H1 (cell line): ENCODE data around the gene BCL2A1. TPM values are rescaled to one million over a fixed set of nuclear protein-coding genes. Genes with fewer than 3 reads are reported as not detected.

Source experiments
- GTF2F1 ChIP-seq: IDR thresholded peaks from 2 replicates; pipeline ENCODE4 v1.6.1; 2012; ENCODE audit warnings: low read depth, low read length, improper control_type of control experiment, borderline replicate concordance
- NANOG ChIP-seq: IDR thresholded peaks from 2 replicates; pipeline ENCODE4 v1.6.1; 2011; ENCODE audit warnings: low read length, low read depth, mild to moderate bottlenecking, inconsistent platforms; ENCODE audit not compliant: insufficient read depth, poor library complexity, severe bottlenecking
- NRF1 ChIP-seq: IDR thresholded peaks from 2 replicates; pipeline ENCODE4 v1.6.1; 2011; ENCODE audit warnings: mild to moderate bottlenecking, low read depth, low read length, improper control_type of control experiment
- RBBP5 ChIP-seq: IDR thresholded peaks from 2 replicates; pipeline ENCODE4 v1.7.1; 2012; ENCODE audit warnings: low read depth, mild to moderate bottlenecking, inconsistent platforms, low read length, moderate library complexity, borderline replicate concordance
- RFX5 ChIP-seq: IDR thresholded peaks from 2 replicates; pipeline ENCODE4 v1.6.1; 2011; ENCODE audit warnings: low read depth, low read length, improper control_type of control experiment, borderline replicate concordance
- SIRT6 ChIP-seq: IDR thresholded peaks from one replicate; pipeline ENCODE4 v1.7.1; 2012; ENCODE audit warnings: low read length, inconsistent platforms
- SP2 ChIP-seq: IDR thresholded peaks from 2 replicates; pipeline ENCODE4 v1.6.1; 2012; ENCODE audit warnings: mild to moderate bottlenecking, low read length, inconsistent platforms
- polyA plus RNA-seq, 7 experiments: library from polyadenylated mRNA; depleted of rRNA in 3 of 7; stranded (reverse) in 5 of 7; unstranded in 2 of 7; fragments of >200 nt in 5 of 7; fragments of 200-250 nt in 2 of 7; gene quantifications; 1 replicate in 5 of 7; 2 replicates in 1 of 7; 4 replicates in 1 of 7; pipeline versions ENCODE4 v1.2.1 to v1.2.3, GENCODE V29; 2011 to 2013; ENCODE audit warnings: missing spikeins in 2 of 7, mixed read lengths in 2 of 7
- total RNA-seq: library from RNA; stranded (reverse); fragmentation: NEBNext Ultra II Directional; extraction: Animal tissue kit (Norgen Biotek cat#: 25700); gene quantifications from 2 replicates; pipeline ENCODE4 v1.2.1, GENCODE V29; 2021
- TF ChIP-seq, protein P1 (sequence below): IDR thresholded peaks from 2 replicates; pipeline ENCODE4 v1.6.1; 2012; ENCODE audit warnings: low read length, inconsistent platforms

The BCL2A1 gene
- total and polyA plus RNA-seq, 2 of the 8 experiments (the other 6 are each of a cell fraction or from before 2014, with no cell fraction given), result not detected

DNA sequence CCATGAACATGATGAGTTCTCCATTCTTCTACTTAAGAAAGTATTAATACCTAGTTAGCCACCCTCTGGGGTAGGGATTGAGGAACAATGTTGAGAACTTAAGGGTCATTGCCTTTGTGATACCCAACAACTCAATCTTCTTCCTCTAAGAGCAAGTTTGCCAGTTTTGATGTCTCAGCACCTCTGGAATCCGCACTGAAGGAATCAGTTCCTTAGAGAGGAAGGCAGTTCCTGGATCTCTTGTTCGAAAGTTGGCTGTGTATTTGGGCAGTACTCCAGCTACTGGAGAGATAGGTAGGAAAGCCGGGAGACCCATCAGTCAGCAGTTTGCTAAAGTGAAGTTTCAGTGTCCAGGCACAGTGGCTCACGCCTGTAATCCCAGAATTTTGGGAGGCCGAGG, 38.5 kb downstream of the BCL2A1 start (continued):
- TF ChIP-seq NRF1 (no peak), GTF2F1 (no peak), SP2 (no peak), RFX5 (no peak), SIRT6 (no peak), RBBP5 (no peak), NANOG (no peak)
- TF ChIP-seq, protein P1, sequence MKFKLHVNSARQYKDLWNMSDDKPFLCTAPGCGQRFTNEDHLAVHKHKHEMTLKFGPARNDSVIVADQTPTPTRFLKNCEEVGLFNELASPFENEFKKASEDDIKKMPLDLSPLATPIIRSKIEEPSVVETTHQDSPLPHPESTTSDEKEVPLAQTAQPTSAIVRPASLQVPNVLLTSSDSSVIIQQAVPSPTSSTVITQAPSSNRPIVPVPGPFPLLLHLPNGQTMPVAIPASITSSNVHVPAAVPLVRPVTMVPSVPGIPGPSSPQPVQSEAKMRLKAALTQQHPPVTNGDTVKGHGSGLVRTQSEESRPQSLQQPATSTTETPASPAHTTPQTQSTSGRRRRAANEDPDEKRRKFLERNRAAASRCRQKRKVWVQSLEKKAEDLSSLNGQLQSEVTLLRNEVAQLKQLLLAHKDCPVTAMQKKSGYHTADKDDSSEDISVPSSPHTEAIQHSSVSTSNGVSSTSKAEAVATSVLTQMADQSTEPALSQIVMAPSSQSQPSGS, result no peak
- TF ChIP-seq, all 59 proteins: peak for 0
